ENCODE data around the gene LAD1. TPM values are rescaled to one million over a fixed set of nuclear protein-coding genes. Genes with fewer than 3 reads are reported as not detected.

Gene LAD1
- polyA plus RNA-seq, 1 donor from 2014 or later, result not detected

DNA sequence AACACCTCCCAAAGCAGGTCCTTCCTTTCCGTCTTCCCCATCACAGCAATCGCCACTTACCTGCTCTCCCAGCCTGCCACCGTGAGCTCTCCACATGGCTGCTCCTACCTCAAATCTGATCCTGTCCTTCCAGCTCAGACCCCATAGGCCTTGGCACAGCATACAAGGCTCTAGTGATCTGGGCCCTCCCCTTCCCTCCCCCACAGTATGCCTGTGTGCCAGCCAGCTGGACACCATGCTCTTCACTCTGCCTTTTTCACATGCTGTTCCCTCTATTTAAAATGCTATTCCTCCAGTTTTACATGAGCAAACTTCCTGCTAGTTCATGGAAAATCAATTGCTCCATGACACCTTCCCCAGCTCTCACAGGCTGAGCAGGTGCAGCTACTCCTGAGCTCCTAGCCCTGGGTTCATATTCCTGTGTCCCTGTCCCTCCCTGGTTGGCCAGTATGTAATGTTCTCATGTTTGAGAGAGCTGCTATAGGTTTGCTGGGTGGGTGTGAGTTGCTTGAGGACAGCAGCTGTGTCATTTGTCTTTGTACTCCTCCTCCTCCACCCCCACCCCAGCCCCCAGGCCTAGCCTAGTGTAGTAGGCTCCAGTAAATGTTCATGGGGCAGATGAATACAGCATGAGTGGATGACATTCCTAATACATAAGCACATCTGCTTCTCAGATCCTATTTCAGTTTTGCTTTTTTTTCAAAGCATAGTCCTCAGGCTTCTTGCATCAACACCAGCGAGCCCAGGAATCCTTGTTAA is 15.3 kb downstream of the LAD1 start:
- H3K4me2 ChIP-seq (ENCODE audit: low read length), result no peak overlapping the region
- no peaks in the 10 kb centered on the region for H3K9me2 ChIP-seq (ENCODE audit: insufficient read depth, low read length)
- H3K36me3 ChIP-seq (ENCODE audit: insufficient read depth, low read length), result no peaks in the 10 kb centered on the region
- H3F3A ChIP-seq (ENCODE audit: insufficient read depth, low read length, poor library complexity, severe bottlenecking), result no peaks in the 10 kb centered on the region
- no peak overlapping the region for H3K27ac ChIP-seq (ENCODE audit: low read length)
- no peak overlapping the region for H2AFZ ChIP-seq (ENCODE audit: low read depth, low read length)
- H3K27me3 ChIP-seq (ENCODE audit: insufficient read depth, low read depth, low read length), result no peaks in the 10 kb centered on the region
- no peaks in the 10 kb centered on the region for H4K20me1 ChIP-seq (ENCODE audit: insufficient read depth)
- no peak overlapping the region for H3K4me3 ChIP-seq (ENCODE audit: low read length)
- TF ChIP-seq SMC3 (conservative IDR thresholded peaks at IDR 0.05; ENCODE audit: poor library complexity) (no peak), EP300 (conservative IDR thresholded peaks at IDR 0.05; ENCODE audit: poor library complexity, severe bottlenecking) (no peak), POLR2AphosphoS5 (IDR thresholded peaks at IDR 0.05) (no peak), EZH2 (IDR thresholded peaks at IDR 0.05; ENCODE audit: borderline replicate concordance, insufficient read depth, low read length, poor library complexity, severe bottlenecking) (no peak)
- TF ChIP-seq, protein P1, sequence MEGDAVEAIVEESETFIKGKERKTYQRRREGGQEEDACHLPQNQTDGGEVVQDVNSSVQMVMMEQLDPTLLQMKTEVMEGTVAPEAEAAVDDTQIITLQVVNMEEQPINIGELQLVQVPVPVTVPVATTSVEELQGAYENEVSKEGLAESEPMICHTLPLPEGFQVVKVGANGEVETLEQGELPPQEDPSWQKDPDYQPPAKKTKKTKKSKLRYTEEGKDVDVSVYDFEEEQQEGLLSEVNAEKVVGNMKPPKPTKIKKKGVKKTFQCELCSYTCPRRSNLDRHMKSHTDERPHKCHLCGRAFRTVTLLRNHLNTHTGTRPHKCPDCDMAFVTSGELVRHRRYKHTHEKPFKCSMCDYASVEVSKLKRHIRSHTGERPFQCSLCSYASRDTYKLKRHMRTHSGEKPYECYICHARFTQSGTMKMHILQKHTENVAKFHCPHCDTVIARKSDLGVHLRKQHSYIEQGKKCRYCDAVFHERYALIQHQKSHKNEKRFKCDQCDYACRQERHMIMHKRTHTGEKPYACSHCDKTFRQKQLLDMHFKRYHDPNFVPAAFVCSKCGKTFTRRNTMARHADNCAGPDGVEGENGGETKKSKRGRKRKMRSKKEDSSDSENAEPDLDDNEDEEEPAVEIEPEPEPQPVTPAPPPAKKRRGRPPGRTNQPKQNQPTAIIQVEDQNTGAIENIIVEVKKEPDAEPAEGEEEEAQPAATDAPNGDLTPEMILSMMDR (IDR thresholded peaks at IDR 0.05; ENCODE audit: poor library complexity, severe bottlenecking), result no peak
- no peaks in the 10 kb centered on the region for H3K9me3 ChIP-seq (ENCODE audit: low read length)
- no peak overlapping the region for H3K9ac ChIP-seq (ENCODE audit: low read length)
- H3K79me2 ChIP-seq (replicated peaks; ENCODE audit: insufficient read depth, low read length), result no peaks in the 10 kb centered on the region

DNA sequence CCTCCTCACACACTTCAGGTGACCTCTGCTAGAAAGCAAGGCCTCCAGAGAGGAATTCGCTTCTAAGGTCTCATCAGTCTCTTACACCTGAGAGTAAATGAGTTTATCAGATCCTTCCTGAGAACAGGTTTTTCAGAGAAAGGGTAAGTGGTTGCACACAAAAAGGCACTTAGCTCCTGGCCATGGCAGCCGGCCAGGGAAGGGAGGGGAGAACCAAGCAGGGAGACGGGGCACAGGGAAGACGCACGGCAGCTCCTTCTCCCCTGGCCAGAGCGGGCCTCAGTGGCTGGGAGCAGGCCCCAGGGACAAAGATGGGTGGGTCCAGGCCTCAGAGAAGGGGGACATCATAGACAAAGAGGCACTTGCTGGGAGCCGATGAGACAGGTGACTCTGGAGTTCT is 18.0 kb downstream of the LAD1 start:
- H2AFZ ChIP-seq (ENCODE audit: low read depth, low read length), result no peak overlapping the region
- no peaks in the 10 kb centered on the region for H3K36me3 ChIP-seq (ENCODE audit: insufficient read depth, low read length)
- H3K4me2 ChIP-seq (ENCODE audit: low read length), result no peak overlapping the region
- H3K79me2 ChIP-seq (replicated peaks; ENCODE audit: insufficient read depth, low read length), result no peaks in the 10 kb centered on the region
- no peaks in the 10 kb centered on the region for H3K9me2 ChIP-seq (ENCODE audit: insufficient read depth, low read length)
- H3K4me3 ChIP-seq (ENCODE audit: low read length), result no peak overlapping the region
- H3F3A ChIP-seq (ENCODE audit: insufficient read depth, low read length, poor library complexity, severe bottlenecking), result no peaks in the 10 kb centered on the region
- H3K27me3 ChIP-seq (ENCODE audit: insufficient read depth, low read depth, low read length), result no peaks in the 10 kb centered on the region
- H3K9ac ChIP-seq (ENCODE audit: low read length), result no peak overlapping the region
- TF ChIP-seq RAD21 (conservative IDR thresholded peaks at IDR 0.05) (no peak), POLR2AphosphoS5 (IDR thresholded peaks at IDR 0.05) (no peak), SMC3 (conservative IDR thresholded peaks at IDR 0.05; ENCODE audit: poor library complexity) (no peak), MXI1 (conservative IDR thresholded peaks at IDR 0.05; ENCODE audit: poor library complexity, severe bottlenecking) (no peak), EP300 (conservative IDR thresholded peaks at IDR 0.05; ENCODE audit: poor library complexity, severe bottlenecking) (no peak), TAF1 (IDR thresholded peaks at IDR 0.05; ENCODE audit: low read depth) (no peak)
- TF ChIP-seq, protein P1 (IDR thresholded peaks at IDR 0.05; ENCODE audit: poor library complexity, severe bottlenecking), result no peak
- H3K27ac ChIP-seq (ENCODE audit: low read length), result no peak overlapping the region
- H4K20me1 ChIP-seq (ENCODE audit: insufficient read depth), result no peaks in the 10 kb centered on the region
- no peaks in the 10 kb centered on the region for H3K9me3 ChIP-seq (ENCODE audit: low read length)

GRCh38 chr1:201379733-201380242 is 19.3 kb downstream of the LAD1 start:
- TF ChIP-seq MXI1 (conservative IDR thresholded peaks at IDR 0.05; ENCODE audit: poor library complexity, severe bottlenecking), result no peak
- no peak for TF ChIP-seq RAD21 (conservative IDR thresholded peaks at IDR 0.05)
- TF ChIP-seq, protein P2, sequence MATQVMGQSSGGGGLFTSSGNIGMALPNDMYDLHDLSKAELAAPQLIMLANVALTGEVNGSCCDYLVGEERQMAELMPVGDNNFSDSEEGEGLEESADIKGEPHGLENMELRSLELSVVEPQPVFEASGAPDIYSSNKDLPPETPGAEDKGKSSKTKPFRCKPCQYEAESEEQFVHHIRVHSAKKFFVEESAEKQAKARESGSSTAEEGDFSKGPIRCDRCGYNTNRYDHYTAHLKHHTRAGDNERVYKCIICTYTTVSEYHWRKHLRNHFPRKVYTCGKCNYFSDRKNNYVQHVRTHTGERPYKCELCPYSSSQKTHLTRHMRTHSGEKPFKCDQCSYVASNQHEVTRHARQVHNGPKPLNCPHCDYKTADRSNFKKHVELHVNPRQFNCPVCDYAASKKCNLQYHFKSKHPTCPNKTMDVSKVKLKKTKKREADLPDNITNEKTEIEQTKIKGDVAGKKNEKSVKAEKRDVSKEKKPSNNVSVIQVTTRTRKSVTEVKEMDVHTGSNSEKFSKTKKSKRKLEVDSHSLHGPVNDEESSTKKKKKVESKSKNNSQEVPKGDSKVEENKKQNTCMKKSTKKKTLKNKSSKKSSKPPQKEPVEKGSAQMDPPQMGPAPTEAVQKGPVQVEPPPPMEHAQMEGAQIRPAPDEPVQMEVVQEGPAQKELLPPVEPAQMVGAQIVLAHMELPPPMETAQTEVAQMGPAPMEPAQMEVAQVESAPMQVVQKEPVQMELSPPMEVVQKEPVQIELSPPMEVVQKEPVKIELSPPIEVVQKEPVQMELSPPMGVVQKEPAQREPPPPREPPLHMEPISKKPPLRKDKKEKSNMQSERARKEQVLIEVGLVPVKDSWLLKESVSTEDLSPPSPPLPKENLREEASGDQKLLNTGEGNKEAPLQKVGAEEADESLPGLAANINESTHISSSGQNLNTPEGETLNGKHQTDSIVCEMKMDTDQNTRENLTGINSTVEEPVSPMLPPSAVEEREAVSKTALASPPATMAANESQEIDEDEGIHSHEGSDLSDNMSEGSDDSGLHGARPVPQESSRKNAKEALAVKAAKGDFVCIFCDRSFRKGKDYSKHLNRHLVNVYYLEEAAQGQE (IDR thresholded peaks at IDR 0.05; ENCODE audit: borderline replicate concordance), result no peak
- no peak for TF ChIP-seq POLR2AphosphoS5 (IDR thresholded peaks at IDR 0.05)
- TF ChIP-seq, protein P1 (IDR thresholded peaks at IDR 0.05; ENCODE audit: poor library complexity, severe bottlenecking), result no peak
- TF ChIP-seq SMC3 (conservative IDR thresholded peaks at IDR 0.05; ENCODE audit: poor library complexity), result no peak
- no peak for TF ChIP-seq EP300 (conservative IDR thresholded peaks at IDR 0.05; ENCODE audit: poor library complexity, severe bottlenecking)
- TF ChIP-seq TAF1 (IDR thresholded peaks at IDR 0.05; ENCODE audit: low read depth), result no peak
- Histone ChIP-seq H3K36me3 (ENCODE audit: insufficient read depth, low read length) (no peaks in the 10 kb centered on the region), H3K4me3 (ENCODE audit: low read length) (no peak overlapping the region), H3K9me2 (ENCODE audit: insufficient read depth, low read length) (no peaks in the 10 kb centered on the region), H3K27ac (ENCODE audit: low read length) (no peak overlapping the region), H3K4me2 (ENCODE audit: low read length) (no peak overlapping the region), H3K27me3 (ENCODE audit: insufficient read depth, low read depth, low read length) (no peaks in the 10 kb centered on the region), H3K9me3 (ENCODE audit: low read length) (no peaks in the 10 kb centered on the region), H4K20me1 (ENCODE audit: insufficient read depth) (no peaks in the 10 kb centered on the region), H3K79me2 (replicated peaks; ENCODE audit: insufficient read depth, low read length) (no peaks in the 10 kb centered on the region), H3K9ac (ENCODE audit: low read length) (no peak overlapping the region), H2AFZ (ENCODE audit: low read depth, low read length) (no peak overlapping the region), H3F3A (ENCODE audit: insufficient read depth, low read length, poor library complexity, severe bottlenecking) (no peaks in the 10 kb centered on the region)

All from neural cell (in vitro differentiated cells).